OCI-LY7 (cell line): ENCODE measurements around the gene P2RX1. TPM values are rescaled to one million over a fixed set of nuclear protein-coding genes. Genes with fewer than 3 reads are reported as not detected.

Source experiments
- BruUV-seq: library from RNA; stranded (reverse); fragments of 400-500 nt; replicated peaks from 2 replicates; lab custom pipeline; 2021; lab: Mats Ljungman, UMichigan
- CTCF ChIA-PET: fragments of 300-600 bp; sonication (Branson Sonifier 250); formaldehyde crosslinking; loops from one replicate; lab custom pipeline; 2022; ENCODE audit warnings: antibody characterized with exemption; ENCODE audit not compliant: unreplicated experiment; lab: Charles Lee
- POLR2A ChIA-PET: fragments of 300-600 bp; sonication (Branson Sonifier 250); formaldehyde crosslinking; loops from one replicate; lab custom pipeline; 2022; ENCODE audit warnings: antibody characterized with exemption; lab: Charles Lee
- DNase-seq: peaks from one replicate; pipeline ENCODE4 v3.0.0-alpha.2; 2015; ENCODE audit warnings: low spot score
- H2AFZ ChIP-seq: fragments of 200-600 bp; sonication (generic), shearing (Covaris generic); 2 replicates; pipeline ENCODE4 v1.6.1; 2014; ENCODE audit warnings: mild to moderate bottlenecking, antibody characterized with exemption, low read length, moderate library complexity
- H3K27ac ChIP-seq: fragments of 200-600 bp; sonication (generic); 2 replicates; pipeline ENCODE4 v1.5.1; 2014; ENCODE audit warnings: mixed run types, low read depth, mild to moderate bottlenecking, moderate library complexity, low read length, inconsistent platforms; ENCODE audit not compliant: poor library complexity, severe bottlenecking
- H3K36me3 ChIP-seq: fragments of 200-600 bp; sonication (generic); 2 replicates; pipeline ENCODE4 v1.6.1; 2014; ENCODE audit warnings: mild to moderate bottlenecking, antibody characterized with exemption, low read length, moderate library complexity, mixed read lengths; ENCODE audit not compliant: insufficient read depth
- H3K4me1 ChIP-seq: fragments of 200-600 bp; sonication (generic); 2 replicates; pipeline ENCODE4 v1.5.1; 2014; ENCODE audit warnings: mild to moderate bottlenecking, low read length; ENCODE audit not compliant: insufficient read depth, poor library complexity, severe bottlenecking
- H3K4me2 ChIP-seq: fragments of 200-600 bp; sonication (generic); 2 replicates; pipeline ENCODE4 v1.6.1; 2014; ENCODE audit warnings: mild to moderate bottlenecking, low read length
- H3K4me3 ChIP-seq: fragments of 200-600 bp; sonication (generic); 2 replicates; pipeline ENCODE4 v1.5.1; 2014; ENCODE audit warnings: mild to moderate bottlenecking, low read depth, low read length; ENCODE audit not compliant: poor library complexity, severe bottlenecking
- H3K79me2 ChIP-seq: fragments of 200-600 bp; sonication (generic); 2 replicates; pipeline ENCODE4 v1.6.1; 2016; ENCODE audit warnings: low read depth, mild to moderate bottlenecking, low read length, moderate library complexity, mixed read lengths; ENCODE audit not compliant: insufficient read depth
- H3K9me2 ChIP-seq: fragments of 200-600 bp; sonication (generic); 2 replicates; pipeline ENCODE4 v1.6.1; 2016; ENCODE audit warnings: mild to moderate bottlenecking, low read length, mixed read lengths; ENCODE audit not compliant: insufficient read depth
- H3K9me3 ChIP-seq: fragments of 200-600 bp; sonication (generic); 2 replicates; pipeline ENCODE4 v1.6.1; 2014; ENCODE audit warnings: mild to moderate bottlenecking, mixed run types, low read length, mixed read lengths
- H4K20me1 ChIP-seq: fragments of 200-600 bp; sonication (generic); 2 replicates; pipeline ENCODE4 v1.6.1; 2014; ENCODE audit warnings: mild to moderate bottlenecking, antibody characterized with exemption, low read length, moderate library complexity, mixed read lengths; ENCODE audit not compliant: insufficient read depth
- EZH2phosphoT487 ChIP-seq: fragments of 200-600 bp; sonication (generic); IDR thresholded peaks from 2 replicates; pipeline ENCODE4 v1.6.1; 2018; ENCODE audit warnings: low read depth, borderline replicate concordance, mild to moderate bottlenecking, mixed run types, antibody characterized with exemption, low read length, moderate library complexity, mixed read lengths
- intact Hi-C: fragments of 100-400 bp; cut with micrococcal nuclease; formaldehyde crosslinking; loops from one replicate; pipeline ENCODE4 v1.10.0; 2022; ENCODE audit not compliant: unreplicated experiment
- total RNA-seq, 2 experiments: library from RNA; depleted of rRNA in 1 of 2; stranded (reverse); fragments of >200 nt in 1 of 2; shearing (Covaris generic) in 1 of 2; gene quantifications; 2 replicates each; pipeline ENCODE4 v1.2.3, GENCODE V29; 2014 to 2022
- TF ChIP-seq, protein P1 (sequence below): fragments of 200-600 bp; sonication (generic); conservative IDR thresholded peaks from 2 replicates; pipeline ENCODE4 v1.5.1; 2014; ENCODE audit warnings: mild to moderate bottlenecking, antibody characterized with exemption, low read length, moderate library complexity, mixed read lengths

The P2RX1 gene
- total RNA-seq, 2 experiments from 2014 or later = 0.69 to 4.5 TPM

DNA sequence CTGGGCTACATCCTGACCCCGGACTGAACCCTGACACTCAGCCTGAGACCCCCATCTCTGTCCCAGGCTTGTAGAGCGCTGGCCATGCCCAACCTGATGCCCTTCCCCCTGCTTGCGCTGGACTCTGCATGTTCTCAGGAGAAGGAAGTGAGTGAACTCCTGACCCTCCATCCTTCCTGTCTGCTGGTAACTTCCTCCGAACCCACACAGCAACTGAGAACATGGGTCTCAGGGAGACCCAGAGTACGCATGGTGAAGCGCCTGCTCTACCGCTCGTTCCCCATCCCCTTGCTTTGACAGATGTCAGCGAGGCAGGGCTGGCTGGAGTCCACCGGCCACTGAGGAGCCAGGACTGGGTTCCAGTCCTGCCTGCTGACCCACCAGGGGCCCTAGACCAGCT lies 29.5 kb downstream of the P2RX1 start:
- intact Hi-C loops = no loop called here
- no peak overlapping the region for H3K27ac ChIP-seq
- no peaks in the 10 kb centered on the region for H3K79me2 ChIP-seq
- no peak overlapping the region for H3K4me2 ChIP-seq
- TF ChIP-seq EZH2phosphoT487 = no peak
- TF ChIP-seq, protein P1, sequence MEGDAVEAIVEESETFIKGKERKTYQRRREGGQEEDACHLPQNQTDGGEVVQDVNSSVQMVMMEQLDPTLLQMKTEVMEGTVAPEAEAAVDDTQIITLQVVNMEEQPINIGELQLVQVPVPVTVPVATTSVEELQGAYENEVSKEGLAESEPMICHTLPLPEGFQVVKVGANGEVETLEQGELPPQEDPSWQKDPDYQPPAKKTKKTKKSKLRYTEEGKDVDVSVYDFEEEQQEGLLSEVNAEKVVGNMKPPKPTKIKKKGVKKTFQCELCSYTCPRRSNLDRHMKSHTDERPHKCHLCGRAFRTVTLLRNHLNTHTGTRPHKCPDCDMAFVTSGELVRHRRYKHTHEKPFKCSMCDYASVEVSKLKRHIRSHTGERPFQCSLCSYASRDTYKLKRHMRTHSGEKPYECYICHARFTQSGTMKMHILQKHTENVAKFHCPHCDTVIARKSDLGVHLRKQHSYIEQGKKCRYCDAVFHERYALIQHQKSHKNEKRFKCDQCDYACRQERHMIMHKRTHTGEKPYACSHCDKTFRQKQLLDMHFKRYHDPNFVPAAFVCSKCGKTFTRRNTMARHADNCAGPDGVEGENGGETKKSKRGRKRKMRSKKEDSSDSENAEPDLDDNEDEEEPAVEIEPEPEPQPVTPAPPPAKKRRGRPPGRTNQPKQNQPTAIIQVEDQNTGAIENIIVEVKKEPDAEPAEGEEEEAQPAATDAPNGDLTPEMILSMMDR = no peak
- CTCF ChIA-PET = no interaction called here
- no peak overlapping the region for H3K4me3 ChIP-seq
- H4K20me1 ChIP-seq = no peaks in the 10 kb centered on the region
- POLR2A ChIA-PET = no interaction called here
- DNase-seq = no peak
- no TSS peak for BruUV-seq
- no peaks in the 10 kb centered on the region for H3K36me3 ChIP-seq
- H3K9me3 ChIP-seq = no peaks in the 10 kb centered on the region
- peaks cover 26% of the 10 kb centered on the region for H3K4me1 ChIP-seq
- H2AFZ ChIP-seq = no peak overlapping the region
- no peaks in the 10 kb centered on the region for H3K9me2 ChIP-seq

DNA sequence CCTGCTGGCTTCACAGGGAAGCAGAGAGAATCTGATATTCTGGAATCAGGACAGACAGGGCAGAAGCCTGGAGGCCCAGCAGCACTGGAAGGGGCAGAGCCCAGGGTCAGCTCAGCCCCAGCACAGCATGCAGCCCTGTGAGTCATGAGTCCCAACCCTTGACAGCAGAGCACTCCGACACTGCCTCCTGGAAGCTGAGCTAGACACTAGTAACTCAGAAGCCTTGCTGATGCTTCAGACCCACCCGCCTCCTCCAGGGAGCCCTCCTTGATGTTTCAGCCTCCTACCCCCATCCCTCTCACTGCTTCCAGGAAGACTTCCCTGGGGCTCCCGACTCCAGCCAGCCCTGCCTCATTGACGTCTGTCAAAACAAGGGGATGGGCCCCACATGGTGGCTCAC lies 30.3 kb downstream of the P2RX1 start:
- no peaks in the 10 kb centered on the region for H3K9me3 ChIP-seq
- ChIA-PET POLR2A (no interaction called here), CTCF (no interaction called here)
- BruUV-seq = no TSS peak
- no peak for DNase-seq
- no peaks in the 10 kb centered on the region for H3K9me2 ChIP-seq
- H3K4me2 ChIP-seq = no peak overlapping the region
- TF ChIP-seq, protein P1 = no peak
- no peak for TF ChIP-seq EZH2phosphoT487
- H3K79me2 ChIP-seq = no peaks in the 10 kb centered on the region
- H3K4me3 ChIP-seq = no peak overlapping the region
- intact Hi-C loops = no loop called here
- H4K20me1 ChIP-seq = no peaks in the 10 kb centered on the region
- peaks cover 17% of the 10 kb centered on the region for H3K4me1 ChIP-seq
- H3K27ac ChIP-seq = no peak overlapping the region
- no peaks in the 10 kb centered on the region for H3K36me3 ChIP-seq
- no peak overlapping the region for H2AFZ ChIP-seq

DNA sequence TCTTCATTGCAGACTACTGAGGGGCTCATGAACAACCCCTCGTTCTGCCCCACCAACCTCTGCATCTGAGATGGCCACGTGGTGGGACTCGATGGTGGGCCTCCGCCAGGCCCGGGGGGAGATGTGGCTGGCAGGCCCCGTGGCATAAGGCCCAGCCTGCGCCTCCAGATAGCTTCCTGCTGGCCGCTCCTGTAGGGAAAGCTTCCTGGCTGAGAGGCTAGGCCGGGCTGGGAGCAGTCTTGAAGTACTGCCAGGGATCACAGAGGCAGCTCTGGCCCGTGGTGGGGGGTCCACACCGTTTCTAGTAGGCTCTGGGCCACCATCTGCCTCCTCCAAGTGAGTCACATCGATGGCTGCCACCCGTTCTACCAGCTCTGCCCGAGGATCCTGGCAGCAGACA lies 31.0 kb downstream of the P2RX1 start:
- Histone ChIP-seq H3K9me3 (no peaks in the 10 kb centered on the region), H3K79me2 (no peaks in the 10 kb centered on the region), H3K4me2 (no peak overlapping the region), H4K20me1 (no peaks in the 10 kb centered on the region), H3K4me1 (peaks cover 13% of the 10 kb centered on the region), H3K27ac (no peak overlapping the region), H3K9me2 (no peaks in the 10 kb centered on the region), H2AFZ (no peak overlapping the region), H3K4me3 (no peak overlapping the region), H3K36me3 (no peaks in the 10 kb centered on the region)
- BruUV-seq = no TSS peak
- TF ChIP-seq, protein P1 = no peak
- TF ChIP-seq EZH2phosphoT487 = no peak
- intact Hi-C loops = no loop called here
- no peak for DNase-seq
- CTCF ChIA-PET = interaction anchor here (0.8 kb wide), 1 partner anchor 30 kb away, joined by 3 read pairs; no protein-coding TSS in a partner anchor
- POLR2A ChIA-PET = no interaction called here
